ENCODE data around the gene HIVEP3.

Gene HIVEP3

GRCh38 chr1:41862384-41863221 is 56.1 kb downstream of the HIVEP3 start:
- peaks cover 0 to 19% (median 0%) of the 10 kb centered on the region in 4 donors for H3K4me1 ChIP-seq
- H3K36me3 ChIP-seq = no peaks in the 10 kb centered on the region
- no peak overlapping the region for H3K27ac ChIP-seq
- no peak overlapping the region for H3K4me3 ChIP-seq
- H3K27me3 ChIP-seq = no peaks in the 10 kb centered on the region
- intact Hi-C loops (cut with DNase I; ENCODE audit: low total_unique reads) = no loop called here
- H3K9me3 ChIP-seq = no peaks in the 10 kb centered on the region
- no peak for TF ChIP-seq CTCF (IDR thresholded peaks at IDR 0.05)
- DNase-seq = no peak

GRCh38 chr1:41861535-41862383 is 57.0 kb downstream of the HIVEP3 start:
- Histone ChIP-seq H3K9me3 (no peaks in the 10 kb centered on the region), H3K4me1 (peaks cover 0 to 23% (median 4%) of the 10 kb centered on the region in 4 donors), H3K4me3 (no peak overlapping the region), H3K36me3 (no peaks in the 10 kb centered on the region), H3K27me3 (no peaks in the 10 kb centered on the region), H3K27ac (no peak overlapping the region)
- TF ChIP-seq CTCF (IDR thresholded peaks at IDR 0.05) = no peak
- intact Hi-C loops (cut with DNase I; ENCODE audit: low total_unique reads) = no loop called here
- DNase-seq = no peak

- Histone ChIP-seq H3K4me1 (peaks cover 0 to 33% (median 13%) of the 10 kb centered on the region in 4 donors), H3K4me3 (no peak overlapping the region), H3K9me3 (no peaks in the 10 kb centered on the region), H3K27ac (no peak overlapping the region), H3K27me3 (no peaks in the 10 kb centered on the region), H3K36me3 (no peaks in the 10 kb centered on the region)
- no peak for TF ChIP-seq CTCF (IDR thresholded peaks at IDR 0.05)
- intact Hi-C loops (cut with DNase I; ENCODE audit: low total_unique reads) = no loop called here
- no peak for DNase-seq
Measured at GRCh38 chr1:41860771-41861170, 58.0 kb downstream of the HIVEP3 start.

- TF ChIP-seq CTCF (IDR thresholded peaks at IDR 0.05) = no peak
Measured at GRCh38 chr1:41860214-41860613, 58.5 kb downstream of the HIVEP3 start.

GRCh38 chr1:41859686-41860085 is 59.0 kb downstream of the HIVEP3 start:
- H3K4me3 ChIP-seq = no peak overlapping the region
- peaks cover 0 to 34% (median 13%) of the 10 kb centered on the region in 4 donors for H3K4me1 ChIP-seq
- intact Hi-C loops (cut with DNase I; ENCODE audit: low total_unique reads) = no loop called here
- DNase-seq = no peak
- H3K27ac ChIP-seq = no peak overlapping the region
- no peak for TF ChIP-seq CTCF (IDR thresholded peaks at IDR 0.05)
- no peaks in the 10 kb centered on the region for H3K27me3 ChIP-seq
- H3K9me3 ChIP-seq = no peaks in the 10 kb centered on the region
- no peaks in the 10 kb centered on the region for H3K36me3 ChIP-seq

More at GRCh38 chr1:41860214-41860613, 58.5 kb downstream of the HIVEP3 start:
- Histone ChIP-seq H3K36me3 (no peaks in the 10 kb centered on the region), H3K4me1 (peaks cover 0 to 34% (median 13%) of the 10 kb centered on the region in 4 donors), H3K27me3 (no peaks in the 10 kb centered on the region), H3K4me3 (no peak overlapping the region), H3K9me3 (no peaks in the 10 kb centered on the region), H3K27ac (no peak overlapping the region)
- no peak for DNase-seq
- intact Hi-C loops (cut with DNase I; ENCODE audit: low total_unique reads) = no loop called here

Data from tibial artery (tissue), 4 donors.